ENCODE results near the gene DCDC1. TPM values are rescaled to one million over a fixed set of nuclear protein-coding genes. Genes with fewer than 3 reads are reported as not detected.

The DCDC1 gene
- total RNA-seq, 1 donor from 2014 or later, result 2.6 TPM

- Mint-ChIP-seq H3K9me3 (peaks cover 3% of the 10 kb centered on the region), H3K27me3 (ENCODE audit: low read depth) (peaks cover 3% of the 10 kb centered on the region), H3K4me1 (peaks cover 14% of the 10 kb centered on the region), H3K4me3 (no peak overlapping the region), H3K27ac (ENCODE audit: unreplicated experiment) (no peak overlapping the region), H3K36me3 (ENCODE audit: low read depth) (no peaks in the 10 kb centered on the region)
- DNase-seq (ENCODE audit: low read depth, low spot score), result no peak
- TF ChIP-seq CTCF (conservative IDR thresholded peaks at IDR 0.05), result no peak
These were observed 553.9 kb downstream of the DCDC1 start for GRCh38 chr11:30815619-30816018.

- peaks cover 3% of the 10 kb centered on the region for H3K9me3 Mint-ChIP-seq
- no peaks in the 10 kb centered on the region for H3K36me3 Mint-ChIP-seq (ENCODE audit: low read depth)
- H3K4me3 Mint-ChIP-seq, result no peak overlapping the region
- no peak for DNase-seq (ENCODE audit: low read depth, low spot score)
- H3K27ac Mint-ChIP-seq (ENCODE audit: unreplicated experiment), result no peak overlapping the region
- peaks cover 3% of the 10 kb centered on the region for H3K27me3 Mint-ChIP-seq (ENCODE audit: low read depth)
- TF ChIP-seq CTCF (conservative IDR thresholded peaks at IDR 0.05), result no peak
- peaks cover 14% of the 10 kb centered on the region for H3K4me1 Mint-ChIP-seq
These were observed 554.8 kb downstream of the DCDC1 start for GRCh38 chr11:30814737-30815136.

Other genes with a start within 250 kb of the DCDC1 start
- gene DNAJC24, start 121 bp upstream of the DCDC1 start, total RNA-seq, result 24.9 and 26.3 TPM in 2 replicates
- gene IMMP1L, start 139.9 kb upstream of the DCDC1 start, total RNA-seq, result 54.0 and 64.6 TPM in 2 replicates
- 19.9 and 20.3 TPM in 2 replicates for gene ELP4, start 140.0 kb upstream of the DCDC1 start, total RNA-seq